ENCODE measurements around the gene MRPS34. TPM values are rescaled to one million over a fixed set of nuclear protein-coding genes. Genes with fewer than 3 reads are reported as not detected.

The MRPS34 gene
- total and polyA plus RNA-seq, 9 of the 15 experiments (the other 6 are each of a cell fraction or from before 2014, with no cell fraction given), result 5.2 to 334 (median 92.8) TPM

GRCh38 chr16:1788708-1789100, 15.8 kb upstream of the MRPS34 start:
- peaks cover 59% of the 10 kb centered on the region; the same call in 1 of the 3 replicates for H3K36me3 ChIP-seq (ENCODE audit: control insufficient read depth, insufficient read depth, low read length)
- no peak overlapping the region for H3K4me3 ChIP-seq
- ChIA-PET CTCF (ENCODE audit: low intra/inter-chr PET ratio) (no interaction called here), POLR2A (interaction anchor here (0.6 kb wide), 1 partner anchor 16 kb away, joined by 3 read pairs; the partner anchor contains the start of genes EME2 and MRPS34)
- no peak overlapping the region; a peak in 1 of 4 replicates for H3K9ac ChIP-seq (ENCODE audit: insufficient read depth in 1 of 2, low read depth in 2 of 2, low read length in 2 of 2)
- H3K9me3 ChIP-seq (replicated peaks; ENCODE audit: control insufficient read depth, insufficient read depth, low read depth, low read length), result no peaks in the 10 kb centered on the region
- DNase-seq (ENCODE audit: extremely low read depth in 1 of 4, low spot score in 3 of 4) (no peak), ATAC-seq (no peak), FAIRE-seq (no peak)
- WGBS (ENCODE audit: insufficient coverage, low coverage, missing lambda C conversion rate), result 89% methylated on average over 15 of the region's 19 CpGs
- no peaks in the 10 kb centered on the region for H3K9me1 ChIP-seq (ENCODE audit: control insufficient read depth, insufficient read depth, low read length)
- TF ChIP-seq RBFOX2 (IDR thresholded peaks at IDR 0.05; ENCODE audit: low read depth, low read length), result 0 out of 2 replicates have a peak, but pooled peaks have one; percentile 10
- TF ChIP-seq, protein P1, sequence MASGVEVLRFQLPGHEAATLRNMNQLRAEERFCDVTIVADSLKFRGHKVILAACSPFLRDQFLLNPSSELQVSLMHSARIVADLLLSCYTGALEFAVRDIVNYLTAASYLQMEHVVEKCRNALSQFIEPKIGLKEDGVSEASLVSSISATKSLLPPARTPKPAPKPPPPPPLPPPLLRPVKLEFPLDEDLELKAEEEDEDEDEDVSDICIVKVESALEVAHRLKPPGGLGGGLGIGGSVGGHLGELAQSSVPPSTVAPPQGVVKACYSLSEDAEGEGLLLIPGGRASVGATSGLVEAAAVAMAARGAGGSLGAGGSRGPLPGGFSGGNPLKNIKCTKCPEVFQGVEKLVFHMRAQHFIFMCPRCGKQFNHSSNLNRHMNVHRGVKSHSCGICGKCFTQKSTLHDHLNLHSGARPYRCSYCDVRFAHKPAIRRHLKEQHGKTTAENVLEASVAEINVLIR (CRISPR knock-in tag; IDR thresholded peaks at IDR 0.05), result no peak
- TF ChIP-seq HDAC3 (IDR thresholded peaks at IDR 0.05; ENCODE audit: borderline replicate concordance, partially characterized antibody), result no peak
- TF ChIP-seq REST (IDR thresholded peaks at IDR 0.05; ENCODE audit: borderline replicate concordance), result no peak
- no peak for TF ChIP-seq REST (CRISPR knock-in tag; IDR thresholded peaks at IDR 0.05; ENCODE audit: low read depth)
- no peak for TF ChIP-seq SP1 (CRISPR knock-in tag; IDR thresholded peaks at IDR 0.05)
- TF ChIP-seq STAT5A (IDR thresholded peaks at IDR 0.05; ENCODE audit: borderline replicate concordance, low read length), result no peak
- no peak for TF ChIP-seq ZNF707 (CRISPR knock-in tag; conservative IDR thresholded peaks at IDR 0.05)
- in situ Hi-C loops (cut with MboI) (no loop called here), intact Hi-C loops (cut with micrococcal nuclease) (no loop called here)
- peaks cover 36% of the 10 kb centered on the region for H3K79me2 ChIP-seq (ENCODE audit: control insufficient read depth, insufficient read depth, low read length)
- no peaks in the 10 kb centered on the region for H3K27me3 ChIP-seq (ENCODE audit: control insufficient read depth in 2 of 2, insufficient read depth in 2 of 2, low read length in 2 of 2)
- H3K4me2 ChIP-seq (ENCODE audit: insufficient read depth, low read length), result no peak overlapping the region
- H2AFZ ChIP-seq (ENCODE audit: low read depth, low read length), result no peak overlapping the region
- peaks cover 2 to 82% of the 10 kb centered on the region in 2 experiments; a peak in 3 of 5 replicates for H3K4me1 ChIP-seq (replicated peaks in 1 of 2; ENCODE audit: control insufficient read depth in 2 of 2, insufficient read depth in 2 of 2, low read length in 2 of 2)
- H3K27ac ChIP-seq (ENCODE audit: extremely low read depth, low read depth, low read length), result no peak overlapping the region
- no TSS peak for BruUV-seq (replicated peaks)
- H4K20me1 ChIP-seq (replicated peaks; ENCODE audit: control insufficient read depth, insufficient read depth, low read length), result no peaks in the 10 kb centered on the region; the same call in 1 of the 2 replicates
